GM18858 (cell line): ENCODE data around the gene ARSB.
"Not testable (repeated sequence)": the region's sequence is repeated elsewhere in the genome, so short reads cannot be mapped to it uniquely, and the experiment has no call there.

ENCODE experiments used
- ATAC-seq: cut with Tn5 transposase; IDR thresholded peaks from one replicate; pipeline ENCODE4 v1.9.1; 2021; ENCODE audit not compliant: unreplicated experiment

ARSB gene

DNA sequence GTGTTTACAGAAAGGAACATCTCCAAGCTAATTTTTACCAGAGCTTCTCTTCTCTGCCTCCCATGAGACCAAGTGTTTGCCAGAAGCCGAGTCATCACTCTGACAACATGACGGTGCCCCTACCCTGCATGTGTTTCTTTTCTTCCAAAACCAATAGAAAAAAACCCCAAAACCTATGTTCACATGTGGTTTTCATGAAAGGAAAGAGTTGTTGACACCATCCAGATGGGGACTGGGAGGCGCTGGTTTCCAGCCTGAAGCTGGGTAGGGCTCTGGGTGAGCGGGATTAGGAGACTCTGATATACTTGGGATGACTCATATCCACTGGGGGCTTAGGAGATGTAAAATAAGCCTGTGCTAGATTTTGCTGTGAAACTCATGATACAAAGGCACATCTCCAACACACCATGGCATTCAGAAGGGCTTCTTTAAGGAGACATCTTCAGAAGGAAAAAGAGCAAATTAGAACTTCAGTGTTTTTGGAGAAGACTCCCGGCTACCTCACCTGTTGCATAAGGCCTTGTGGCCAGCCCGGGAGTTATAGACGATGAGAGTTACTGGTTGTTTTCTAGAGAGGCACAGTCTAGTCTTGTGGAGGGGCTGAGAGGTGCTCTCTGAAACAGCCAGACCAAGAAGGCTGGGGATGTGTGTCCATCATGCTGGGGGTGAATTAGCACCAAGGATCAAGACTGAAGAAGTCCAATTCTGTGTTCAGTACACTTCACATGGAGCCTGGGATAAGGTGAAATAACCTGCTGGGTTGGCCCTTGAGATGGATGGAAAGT, 227.6 kb downstream of the ARSB start:
- no peak for ATAC-seq

DNA sequence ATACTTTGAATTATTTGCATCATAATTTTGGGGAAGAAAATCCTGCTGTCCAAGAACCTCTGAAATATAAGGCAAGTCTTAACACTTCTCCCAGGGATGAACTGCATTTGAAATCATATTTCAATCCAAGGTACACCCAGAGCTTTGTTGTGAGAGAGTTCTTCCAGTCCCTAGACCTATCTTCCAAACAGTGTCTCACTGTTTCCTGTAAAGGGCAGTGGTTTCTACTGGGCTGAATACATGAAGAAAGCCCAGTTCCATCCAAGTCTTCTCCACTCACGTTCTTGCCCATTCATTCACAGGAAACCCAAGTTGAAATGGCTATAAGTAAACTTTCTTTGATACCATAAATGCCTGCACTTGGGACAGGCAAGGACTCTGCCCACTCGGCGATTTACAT, 228.3 kb downstream of the ARSB start:
- no peak for ATAC-seq

DNA sequence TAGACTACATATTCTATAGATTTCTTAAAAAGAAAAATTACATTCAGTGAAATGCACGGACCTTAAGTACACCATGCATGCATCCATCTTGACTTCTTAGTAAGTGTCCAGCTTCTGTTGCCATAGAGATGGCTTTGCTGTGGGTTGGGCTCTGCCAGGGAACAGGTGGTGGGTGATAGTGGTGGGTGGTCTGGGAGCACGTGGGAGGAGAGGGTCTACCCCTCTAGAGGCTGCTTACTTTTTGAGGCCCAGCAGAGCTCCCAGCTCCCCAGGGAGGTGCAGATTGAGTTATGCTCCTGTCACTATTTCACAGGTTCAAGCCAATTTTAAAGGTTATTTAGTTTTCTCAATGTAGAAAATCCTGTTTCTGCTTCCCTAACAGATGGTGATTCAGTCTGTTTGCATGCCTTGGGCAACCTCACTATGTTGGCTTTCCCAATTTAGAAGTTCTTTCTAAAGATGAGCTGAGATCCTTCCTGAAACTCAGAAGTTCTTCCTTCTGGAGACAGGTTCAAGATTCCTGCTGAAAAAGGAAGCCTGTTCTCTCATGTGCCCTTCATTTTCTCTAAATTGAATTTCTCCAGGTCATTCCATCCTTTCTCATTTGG, 229.2 kb downstream of the ARSB start:
- ATAC-seq, result no peak

DNA sequence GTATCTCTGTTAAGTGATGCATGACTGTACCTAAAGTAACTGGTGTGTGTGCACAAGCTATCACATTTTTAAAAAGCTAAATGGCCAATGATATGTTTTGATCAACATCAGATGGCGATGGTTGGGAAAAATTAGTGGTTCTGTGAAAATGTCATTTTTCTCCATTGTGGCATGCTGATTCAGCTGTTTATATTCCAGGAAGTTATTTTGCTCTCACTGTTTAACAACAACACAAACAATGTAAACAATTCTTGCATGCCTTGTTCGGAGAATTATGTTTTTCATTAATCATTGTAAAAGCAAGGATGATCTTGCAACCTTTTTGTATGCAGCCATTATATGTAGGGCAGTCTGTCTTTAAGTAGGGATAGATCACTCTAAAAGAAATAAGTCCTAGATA, 230.5 kb downstream of the ARSB start:
- no peak for ATAC-seq

DNA sequence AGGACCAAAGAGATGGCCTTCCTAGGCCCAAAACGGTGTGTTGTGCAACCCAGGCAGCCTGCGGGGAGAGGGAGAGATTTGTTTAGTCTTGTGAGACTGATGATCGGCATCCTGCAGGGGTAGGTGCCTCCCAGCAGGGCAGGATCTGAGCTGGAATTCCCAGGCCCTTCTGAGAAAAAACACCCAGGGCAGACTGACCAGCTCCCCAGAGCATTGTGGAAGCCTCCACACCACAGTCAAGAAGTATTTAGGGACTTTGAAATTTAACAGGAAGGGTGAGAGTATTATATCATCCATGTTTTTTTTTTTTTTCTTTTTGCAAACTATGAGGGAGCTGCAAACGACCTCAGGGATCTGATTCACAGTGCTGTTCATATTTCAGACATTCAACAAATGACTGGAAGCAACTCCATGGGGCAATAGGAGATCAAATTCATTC, 232.0 kb downstream of the ARSB start:
- no peak for ATAC-seq

DNA sequence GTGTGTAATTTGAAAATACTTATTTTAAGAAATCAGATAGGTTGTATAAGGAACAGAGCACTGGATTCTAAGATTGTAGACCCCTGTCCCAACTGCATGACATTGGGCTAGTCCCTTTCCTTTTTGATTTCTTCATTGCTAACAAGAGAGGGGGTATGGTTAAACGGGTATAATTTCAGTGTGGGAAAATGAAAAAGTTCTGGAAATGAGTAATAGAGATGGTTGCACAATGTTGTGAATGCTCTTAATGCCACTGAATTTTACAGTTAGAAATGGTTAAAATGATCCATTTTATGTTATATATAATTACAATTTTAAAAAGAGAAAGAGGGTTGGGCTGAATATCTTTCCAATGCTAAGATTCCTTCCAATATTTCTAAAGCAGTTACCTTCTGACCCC, 233.2 kb downstream of the ARSB start:
- no peak for ATAC-seq

DNA sequence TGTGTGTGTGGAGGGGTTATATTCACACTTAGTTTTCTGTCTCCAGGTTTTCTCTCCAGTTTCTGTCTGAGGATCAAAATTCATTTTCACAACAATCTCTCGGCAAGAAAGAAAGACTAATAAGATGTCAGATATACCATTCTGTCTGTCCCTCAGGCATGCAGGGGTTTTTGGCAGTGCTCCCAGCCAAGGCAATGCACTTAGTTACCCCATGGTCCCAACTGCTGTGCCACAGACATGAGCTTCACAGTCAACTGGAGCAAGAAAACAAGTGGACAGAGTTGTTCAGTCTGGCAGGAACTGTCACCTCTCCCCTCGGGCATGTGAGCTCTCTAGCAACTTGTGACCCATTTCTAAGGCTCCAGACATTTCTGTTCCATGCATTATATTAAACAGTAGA, 234.8 kb downstream of the ARSB start:
- ATAC-seq, result no peak

DNA sequence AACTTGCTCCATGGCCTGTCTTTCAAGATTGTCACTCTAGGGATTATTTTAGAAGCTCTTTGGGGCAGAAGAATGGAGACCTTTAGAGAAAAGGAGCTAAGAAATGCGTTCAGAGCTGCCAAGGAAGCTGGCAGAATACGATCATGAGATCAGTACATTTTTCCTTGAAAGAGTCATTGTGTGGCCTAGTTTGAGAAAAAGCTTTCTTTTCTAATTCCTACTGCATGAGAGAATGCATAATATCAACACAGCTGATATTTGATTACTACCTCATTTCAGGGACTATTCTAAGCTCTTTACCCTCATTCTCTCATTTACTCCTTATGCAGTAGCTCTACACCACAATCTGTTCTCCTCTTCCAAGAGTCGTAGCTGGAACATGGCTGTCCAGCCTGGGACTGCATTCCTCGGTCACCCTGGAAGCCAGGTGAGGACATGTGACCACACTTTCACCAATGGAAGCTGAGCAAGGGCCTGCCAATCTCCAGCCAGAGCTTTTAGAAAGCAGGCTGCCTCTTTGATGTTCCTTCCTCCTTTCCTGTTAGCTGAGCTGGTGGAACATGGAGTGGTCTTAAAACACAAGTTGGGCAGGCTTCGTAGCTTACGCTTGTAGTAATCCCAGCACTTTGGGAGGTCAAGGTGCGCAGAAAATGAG, 237.3 kb downstream of the ARSB start:
- no peak for ATAC-seq

DNA sequence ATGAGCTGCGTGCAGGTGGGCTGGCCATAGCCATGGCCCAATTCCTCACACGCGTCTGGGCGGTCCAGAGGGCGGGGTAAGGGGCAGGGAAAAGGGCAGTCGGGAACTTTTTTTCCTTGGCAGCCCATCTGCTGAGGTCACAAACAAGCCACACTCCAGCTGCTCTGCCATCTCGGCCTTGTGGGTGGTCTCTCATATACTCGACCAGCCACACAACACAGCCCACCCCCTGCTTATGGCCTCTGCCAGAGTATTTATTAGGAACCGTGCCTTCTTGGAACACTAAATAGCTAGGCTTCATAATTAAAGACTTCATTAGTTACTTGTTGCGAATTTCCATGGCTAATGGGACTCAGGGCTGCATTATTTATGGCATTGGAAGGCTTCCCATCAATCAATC, 238.1 kb downstream of the ARSB start:
- no peak for ATAC-seq

DNA sequence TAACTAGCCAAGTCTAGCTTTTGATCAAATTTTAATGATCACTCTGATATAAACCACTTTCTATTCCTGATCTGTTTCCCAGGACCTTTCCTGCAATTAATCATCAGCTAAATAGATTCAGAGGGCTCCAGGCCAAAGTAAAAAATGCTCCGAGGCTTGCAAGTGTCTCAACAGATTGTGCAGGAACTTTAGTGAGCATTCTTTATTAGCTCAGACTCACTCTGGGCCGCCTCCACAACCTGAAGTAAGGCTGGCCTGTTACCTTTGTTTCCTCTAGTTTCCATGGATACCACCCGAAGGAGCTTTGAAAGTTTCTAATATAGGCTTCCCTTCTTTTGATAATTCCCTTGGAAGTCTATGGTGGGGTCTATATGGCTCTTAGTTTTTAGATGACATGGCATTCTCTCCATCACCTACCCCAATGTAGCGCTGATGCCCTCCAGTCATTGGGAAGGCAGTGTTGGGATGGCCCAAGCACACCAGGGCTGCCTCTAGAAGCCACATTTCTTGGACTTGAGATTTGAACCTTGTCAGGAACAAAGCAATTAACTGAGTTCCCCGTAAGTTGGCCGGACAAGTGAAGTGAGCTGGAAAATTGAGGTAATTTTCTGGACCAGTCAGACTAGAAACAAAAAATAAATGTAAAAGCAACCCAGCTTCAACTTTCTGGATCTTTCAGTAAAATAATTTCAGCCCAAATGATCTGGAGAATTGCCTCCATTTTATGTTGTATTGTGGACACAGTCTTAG, 238.9 kb downstream of the ARSB start:
- no peak for ATAC-seq

DNA sequence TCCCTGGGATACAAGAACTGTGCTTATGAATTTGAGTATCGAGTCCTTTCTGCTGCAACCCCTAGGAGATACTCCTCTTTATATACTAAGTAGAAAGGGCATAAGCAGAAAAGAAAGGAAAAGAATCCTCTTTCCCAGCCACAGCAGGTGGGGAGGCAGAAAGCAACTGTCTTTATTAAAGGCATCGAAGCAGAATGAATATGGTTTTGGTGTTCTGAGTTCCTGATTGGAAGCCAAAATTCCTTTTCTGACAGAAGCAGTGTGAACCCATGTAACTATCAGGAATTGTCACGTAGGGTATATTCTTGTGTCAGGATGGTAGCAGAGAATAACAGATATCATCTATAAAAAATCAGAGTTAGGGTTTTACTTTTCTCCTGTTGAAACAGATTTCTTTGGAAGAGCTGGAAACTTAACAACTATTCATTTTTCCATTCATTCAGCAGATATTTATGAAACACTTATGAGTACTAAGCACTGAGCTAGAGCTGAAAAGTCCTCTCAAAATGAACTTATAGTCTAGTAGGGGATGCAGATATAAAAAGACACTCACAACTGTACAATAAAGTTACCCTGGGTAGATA, 240.1 kb downstream of the ARSB start:
- ATAC-seq, result no peak

DNA sequence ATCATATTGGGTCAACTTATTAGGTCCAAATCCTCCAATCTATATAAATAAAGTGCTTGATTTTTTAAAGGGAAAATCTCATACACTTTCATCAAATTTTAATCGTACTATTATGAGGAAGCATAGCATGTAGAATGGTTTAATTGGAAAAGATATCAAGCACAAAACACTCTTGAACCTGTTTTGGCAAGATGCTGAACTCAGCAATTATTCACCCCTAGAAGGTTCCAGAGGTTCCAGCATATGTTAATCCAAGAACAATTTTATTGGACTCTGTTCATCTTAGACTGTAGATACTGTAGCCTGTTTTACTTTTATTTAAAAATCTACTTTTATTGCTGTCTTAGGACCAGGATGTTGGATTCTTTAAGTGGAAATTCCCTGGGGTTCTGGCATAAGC, 244.1 kb downstream of the ARSB start:
- ATAC-seq, result no peak

DNA sequence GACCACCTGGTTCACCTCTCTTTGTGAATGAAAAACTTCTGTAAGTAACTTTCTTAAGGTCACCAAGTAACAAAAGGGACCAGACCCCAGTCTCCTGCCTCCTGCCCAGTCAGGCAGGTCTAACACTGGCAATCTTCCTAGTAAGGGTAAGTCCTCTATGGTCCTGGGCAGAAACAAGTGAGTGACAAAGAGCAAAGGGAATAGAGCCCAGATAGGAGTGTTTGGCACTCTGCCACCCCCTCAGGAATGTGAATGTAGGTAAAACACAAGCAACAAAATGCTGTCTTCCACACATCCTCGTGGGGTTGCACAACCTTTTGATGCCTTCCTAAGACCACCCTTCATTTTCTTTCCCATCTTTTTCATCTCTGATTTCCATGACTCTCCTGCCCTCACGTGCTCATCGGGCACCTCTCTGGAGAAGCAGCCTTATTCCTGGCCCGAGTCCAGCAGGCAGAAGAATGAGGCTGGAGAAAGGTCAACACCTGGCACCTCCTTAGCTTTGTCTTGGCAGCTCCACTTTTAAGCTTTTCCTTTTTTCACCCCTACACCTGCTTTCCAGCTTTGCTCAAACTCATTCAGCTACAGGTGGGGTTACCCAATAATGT, 246.3 kb downstream of the ARSB start:
- ATAC-seq, result no peak

DNA sequence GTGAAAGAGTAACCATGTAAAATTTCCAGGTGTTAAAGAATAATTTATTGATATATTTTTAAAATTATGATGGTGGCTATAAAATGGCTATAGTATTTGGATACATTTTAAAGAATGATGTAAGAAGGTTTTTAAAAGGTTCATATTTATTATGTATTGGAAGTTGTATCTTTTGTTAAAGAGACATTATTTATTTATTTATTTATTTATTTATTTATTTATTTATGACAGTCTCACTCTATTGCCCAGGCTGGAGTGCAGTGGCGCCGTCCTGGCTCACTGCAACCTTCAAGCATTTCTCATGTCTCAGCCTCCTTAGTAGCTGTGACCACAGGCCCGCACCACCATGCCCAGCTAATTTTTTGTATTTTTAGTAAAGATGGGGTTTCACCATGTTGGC, 247.0 kb downstream of the ARSB start:
- no peak for ATAC-seq

DNA sequence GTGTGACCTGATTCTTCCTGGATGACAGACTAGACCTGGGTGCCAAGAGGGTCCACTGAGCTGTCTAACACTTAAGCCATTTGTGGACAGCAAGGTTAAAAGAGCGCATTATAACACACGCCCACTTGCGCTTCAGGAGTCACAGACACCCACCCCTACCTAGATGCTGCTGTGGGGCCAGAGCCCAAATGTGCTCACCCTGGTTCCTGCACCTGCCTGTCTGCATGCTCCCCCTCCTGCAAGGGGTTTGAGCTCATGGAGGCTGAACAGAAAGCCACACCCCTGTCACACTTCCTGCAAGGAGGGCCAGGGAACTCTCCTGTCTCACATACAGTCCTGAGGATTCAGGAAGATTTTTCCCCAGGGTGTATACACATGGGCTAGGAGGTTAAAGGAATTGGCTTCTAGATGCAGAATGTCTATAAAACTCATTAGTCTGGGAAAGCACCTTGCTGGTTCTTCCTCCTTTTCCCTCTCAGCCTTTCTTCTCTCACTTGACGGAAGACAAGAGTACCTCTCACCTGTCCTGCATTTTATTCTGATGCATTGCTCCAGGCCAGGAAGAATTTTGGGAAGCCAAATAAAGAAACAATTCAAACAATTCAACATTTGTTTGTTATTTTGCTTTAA, 249.2 kb downstream of the ARSB start:
- no peak for ATAC-seq

DNA sequence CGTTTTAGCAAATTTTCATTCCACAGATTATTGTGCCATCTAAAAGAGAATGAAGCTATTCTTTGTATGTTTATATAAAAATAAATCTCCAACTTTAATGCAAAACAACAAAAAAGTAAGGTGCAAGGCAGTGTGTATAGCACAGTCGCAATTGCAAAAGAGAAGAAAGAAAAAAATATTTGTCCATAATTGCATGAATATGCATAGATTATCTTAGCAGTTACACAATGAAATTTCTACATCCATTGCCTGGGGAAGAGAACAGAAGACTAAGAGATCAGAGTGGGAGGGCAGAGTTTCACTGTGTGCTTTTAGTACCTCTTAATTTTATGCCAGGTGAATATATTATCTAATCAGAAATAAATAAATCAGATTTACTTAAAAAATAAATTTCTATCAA, 250.2 kb downstream of the ARSB start:
- no peak for ATAC-seq

DNA sequence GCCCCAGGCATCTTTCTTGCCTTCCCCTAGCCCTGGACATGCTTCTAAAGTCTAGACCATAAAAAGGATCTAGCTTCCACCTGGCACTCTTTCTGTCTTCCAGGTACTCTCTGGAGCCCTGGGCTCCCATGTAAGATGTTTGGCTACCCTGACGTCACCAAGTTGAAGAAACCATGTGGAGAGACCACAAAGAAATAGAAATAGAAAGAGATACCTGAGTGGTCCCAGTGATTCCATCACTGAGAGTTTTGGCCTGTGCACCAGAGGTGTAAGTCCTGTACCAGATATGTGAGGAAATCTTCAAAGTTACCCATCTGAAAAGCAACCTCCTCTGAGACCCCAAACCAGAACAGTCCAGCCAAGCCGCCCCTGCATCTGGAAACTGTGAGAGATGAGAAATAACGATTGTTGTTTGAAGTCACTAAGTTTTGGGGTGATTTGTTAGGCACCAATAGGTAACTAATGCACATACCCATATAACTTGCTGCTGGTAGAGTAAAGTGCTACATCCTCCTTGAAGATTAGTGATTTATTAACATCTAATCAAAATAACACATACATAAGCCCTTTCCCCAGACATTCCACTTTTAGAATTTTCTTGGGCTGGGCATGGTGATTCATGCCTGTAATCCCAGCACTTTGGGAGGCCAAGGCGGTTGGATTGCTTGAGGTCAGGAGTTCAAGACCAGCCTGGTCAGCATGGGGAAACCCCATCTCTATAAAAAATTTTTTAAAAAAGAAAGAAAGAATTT, 250.8 kb downstream of the ARSB start:
- ATAC-seq, result no peak

DNA sequence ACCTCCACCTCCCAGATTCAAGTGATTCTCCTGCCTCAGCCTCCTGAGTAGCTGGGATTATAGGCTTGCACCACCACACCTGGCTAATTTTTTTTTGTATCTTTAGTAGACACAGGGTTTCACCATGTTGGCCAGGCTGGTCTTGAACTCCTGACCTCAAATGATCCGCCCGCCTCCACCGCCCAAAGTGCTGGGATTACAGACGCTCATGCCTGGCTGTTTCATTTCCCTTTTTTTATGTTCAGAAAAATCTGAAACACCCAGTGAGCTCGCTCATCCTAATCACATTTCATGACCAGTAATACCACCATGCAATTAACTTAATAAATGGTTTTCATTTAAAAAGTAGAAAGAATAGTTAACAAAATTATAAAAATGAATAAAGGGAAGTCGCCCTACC, 252.4 kb downstream of the ARSB start:
- not testable (repeated sequence) for ATAC-seq

DNA sequence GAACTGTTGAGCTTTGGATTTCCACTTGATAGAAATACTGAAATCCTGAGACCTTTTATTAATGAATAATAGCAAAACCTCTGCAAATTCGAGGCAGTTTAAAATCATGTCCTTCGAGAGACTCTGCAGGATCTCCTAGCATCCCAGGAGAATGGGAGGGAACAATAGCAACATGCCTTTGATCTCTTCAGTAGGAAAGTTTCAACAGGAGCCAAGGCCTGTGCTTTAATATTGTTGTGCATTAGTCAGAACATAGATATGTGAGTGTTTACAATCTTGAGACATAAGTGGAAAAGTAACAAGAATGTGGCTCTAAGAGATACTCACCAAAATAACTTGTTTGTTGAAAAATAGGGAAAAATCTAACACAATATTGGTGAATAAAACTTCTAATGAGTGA, 253.2 kb downstream of the ARSB start:
- ATAC-seq, result no peak
